ENCODE measurements around the gene LGR6.

The LGR6 gene

DNA sequence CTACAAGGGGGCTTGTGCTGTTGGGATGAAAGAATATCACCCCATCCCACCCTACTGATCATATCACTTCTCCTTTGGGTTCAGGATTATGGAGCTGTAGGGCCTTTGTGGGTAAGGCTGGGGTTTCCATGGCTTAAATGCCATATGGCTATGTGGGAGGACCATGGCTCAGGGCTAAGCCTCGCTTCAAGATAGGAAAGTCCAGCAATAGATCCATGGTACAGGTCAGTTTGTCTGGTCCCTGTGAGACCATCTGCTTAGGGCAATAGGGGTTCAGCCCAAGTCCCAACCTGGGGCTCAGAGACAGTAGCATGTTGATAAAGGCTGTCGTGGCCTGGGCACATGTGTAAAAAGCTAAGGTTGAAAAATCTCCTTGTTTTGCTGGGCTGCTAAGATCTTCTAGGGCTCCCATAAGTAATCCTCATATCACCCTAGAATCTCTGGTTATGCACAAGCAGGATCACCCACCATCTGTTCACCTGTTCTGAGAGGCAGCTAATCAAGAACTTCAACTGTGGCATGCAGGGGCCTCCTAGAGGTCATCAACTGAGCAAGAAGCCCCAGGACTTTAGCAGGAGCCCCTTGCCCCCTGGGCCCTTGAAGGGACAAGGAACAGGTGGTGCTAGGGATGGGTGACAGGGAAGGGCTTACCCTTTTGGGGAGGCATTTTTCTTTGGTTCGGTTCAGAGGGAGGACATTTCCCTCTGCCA is 81.6 kb downstream of the LGR6 start:
- DNase-seq = no peak

GRCh38 chr1:202276081-202276715 is 82.6 kb downstream of the LGR6 start:
- DNase-seq = no peak

DNA sequence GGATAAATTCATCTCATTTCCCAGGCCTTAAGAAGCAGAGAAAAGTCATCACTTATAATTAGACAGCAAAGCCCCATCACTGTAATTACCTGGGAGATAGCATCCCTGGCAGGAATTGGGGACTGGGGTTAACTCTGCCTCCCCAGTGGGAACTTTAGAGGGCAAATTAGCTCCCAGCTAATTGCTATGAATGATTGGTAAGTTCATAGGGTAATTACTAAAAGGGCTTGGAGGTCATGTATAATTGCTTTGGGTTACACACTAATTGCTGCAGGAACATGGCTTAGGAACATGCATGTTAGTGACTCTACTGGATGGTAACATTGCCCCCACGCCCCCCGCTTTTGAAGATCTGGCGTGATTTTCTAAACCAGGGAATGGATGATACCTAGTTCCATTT is 83.3 kb downstream of the LGR6 start:
- no peak for DNase-seq

DNA sequence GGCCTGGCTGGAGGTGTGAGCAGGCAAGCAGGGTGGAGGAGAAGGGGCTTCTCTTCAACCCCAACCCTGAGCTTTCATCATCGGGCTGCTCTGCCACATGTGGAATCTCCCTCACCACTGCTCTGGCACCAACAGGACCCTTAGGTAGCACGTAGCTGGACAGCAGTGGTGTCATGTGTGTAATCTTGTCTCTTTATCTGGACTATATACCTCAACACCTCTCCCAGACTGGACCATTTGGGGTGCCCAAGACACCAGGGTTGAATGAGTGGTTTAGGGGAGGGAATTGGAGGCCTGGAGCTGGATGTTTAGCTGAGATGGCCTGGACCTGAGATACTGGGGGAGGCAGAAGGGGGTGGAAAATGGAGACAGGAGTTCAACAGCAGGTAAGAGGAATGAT is 85.2 kb downstream of the LGR6 start:
- no peak for DNase-seq

- no peak for DNase-seq
Observed at GRCh38 chr1:202279806-202280205, 86.2 kb downstream of the LGR6 start.

DNA sequence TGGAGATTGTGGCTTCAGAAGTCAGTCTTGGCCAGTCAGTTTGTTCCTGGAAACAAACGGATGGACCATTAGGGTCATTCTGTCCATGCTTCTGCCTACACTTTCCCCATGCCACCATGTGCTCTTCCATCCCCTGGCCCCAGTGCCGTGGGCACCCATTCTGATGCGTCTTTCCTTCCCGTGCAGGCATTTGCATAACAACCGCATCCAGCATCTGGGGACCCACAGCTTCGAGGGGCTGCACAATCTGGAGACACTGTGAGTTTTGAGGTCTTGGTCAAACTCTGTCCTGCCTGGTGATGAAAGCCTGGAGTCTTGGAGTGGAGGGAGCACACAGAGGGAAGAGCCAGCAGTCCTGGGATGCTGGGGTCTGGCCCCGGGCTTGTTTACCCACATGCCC is 87.0 kb downstream of the LGR6 start:
- no peak for DNase-seq

- DNase-seq = no peak
Observed at GRCh38 chr1:202281316-202282024, 87.9 kb downstream of the LGR6 start.

GRCh38 chr1:202282025-202282371 is 88.4 kb downstream of the LGR6 start:
- DNase-seq = no peak

DNA sequence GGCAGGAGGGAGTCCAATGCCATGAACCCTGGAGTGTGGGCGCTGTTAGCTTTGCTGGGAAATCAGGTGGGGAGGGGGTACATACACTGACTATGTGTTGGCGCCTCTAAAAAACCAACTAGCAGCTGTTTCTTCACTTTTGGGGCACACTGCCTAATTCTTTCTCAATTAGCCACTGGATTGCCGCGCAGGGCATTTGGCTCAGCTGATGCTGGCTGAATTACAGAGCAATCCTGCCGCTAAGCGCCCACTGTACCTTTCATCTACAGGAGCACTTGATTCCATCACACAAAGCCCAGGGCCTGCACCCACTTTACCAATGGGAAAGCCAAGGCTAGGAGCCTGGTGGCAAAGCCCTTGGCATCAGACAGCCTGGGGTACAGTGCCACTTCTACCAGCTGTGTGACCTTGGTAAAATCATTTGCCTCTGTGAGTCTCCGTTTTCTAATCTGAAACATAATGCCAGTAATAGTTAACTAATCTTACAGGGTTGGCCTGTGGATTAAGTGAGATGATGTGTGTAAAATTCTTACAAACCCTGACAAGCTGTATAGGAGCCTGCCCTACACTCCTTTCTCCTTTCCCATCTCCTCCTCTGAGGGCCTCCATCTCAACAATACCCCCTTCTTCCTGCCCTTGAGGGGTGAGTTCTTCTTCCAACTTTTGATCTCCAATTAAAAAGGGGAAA is 89.1 kb downstream of the LGR6 start:
- no peak for DNase-seq

DNA sequence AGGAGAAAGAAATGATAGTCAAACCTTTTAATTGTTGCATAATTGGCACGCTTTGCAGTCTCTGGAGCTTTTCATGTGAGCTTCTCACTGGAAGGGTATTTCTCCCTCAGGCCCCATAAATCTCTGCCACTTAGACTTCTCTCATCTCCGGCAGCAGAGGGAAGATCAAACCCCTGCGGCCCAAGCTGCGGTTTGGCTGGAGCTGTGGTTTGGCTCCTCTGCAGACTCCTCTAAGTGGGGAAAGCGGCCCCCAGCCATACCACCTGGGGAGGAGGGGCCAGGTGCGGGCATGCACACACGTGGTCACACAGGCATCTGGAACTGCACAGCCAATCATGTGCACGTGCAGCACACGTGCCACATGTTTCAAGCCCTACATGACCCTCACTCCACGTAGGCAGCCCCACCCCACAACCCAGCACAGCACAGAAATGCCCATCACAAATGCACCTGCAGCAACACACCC is 89.8 kb downstream of the LGR6 start:
- peak in 1 of 2 experiments; percentile 25 for DNase-seq

GRCh38 chr1:202283991-202284390 is 90.4 kb downstream of the LGR6 start:
- no peak for DNase-seq

DNA sequence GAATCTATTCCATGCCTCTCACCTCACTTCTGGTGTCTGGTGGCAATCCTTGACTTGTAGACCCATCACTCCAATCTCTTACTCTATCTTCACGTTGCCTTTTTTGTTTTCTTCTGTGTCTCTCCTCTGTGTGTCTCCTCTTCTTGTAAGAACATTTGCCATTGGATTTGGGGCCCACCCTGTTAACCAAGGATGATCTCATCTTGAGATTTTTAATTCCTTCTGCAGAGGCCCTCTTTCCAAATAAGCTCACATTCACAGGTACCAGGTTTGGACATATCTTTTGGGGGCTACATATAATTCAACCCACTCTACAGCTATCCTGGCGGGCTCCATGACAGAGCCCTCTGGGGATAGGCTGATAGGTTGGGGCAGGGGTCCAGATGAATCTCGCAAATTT is 92.3 kb downstream of the LGR6 start:
- DNase-seq = no peak

GRCh38 chr1:202286622-202287097 is 93.1 kb downstream of the LGR6 start:
- DNase-seq = no peak

GRCh38 chr1:202287196-202287595 is 93.6 kb downstream of the LGR6 start:
- no peak for DNase-seq

DNA sequence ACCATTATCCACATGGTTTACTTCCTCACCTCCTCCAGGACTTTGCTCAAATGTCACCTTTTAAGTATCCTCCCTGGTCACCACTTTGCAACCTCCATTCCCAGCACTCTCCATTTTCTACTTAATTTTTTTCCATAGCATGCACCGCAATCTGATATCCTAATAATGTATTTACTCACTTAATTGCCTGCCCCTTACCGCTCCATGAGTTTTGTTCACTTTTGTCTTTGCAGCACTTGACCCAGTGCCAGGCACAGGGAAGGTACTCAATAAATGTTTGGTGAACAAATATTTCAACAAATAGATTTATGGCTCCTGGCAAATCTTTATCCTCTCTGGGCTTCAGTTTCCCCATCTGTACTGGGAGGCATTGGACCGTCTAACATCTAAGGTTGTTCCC is 94.6 kb downstream of the LGR6 start:
- DNase-seq = peak in 1 of 2 experiments; percentile 31

GRCh38 chr1:202289009-202289408 is 95.4 kb downstream of the LGR6 start:
- DNase-seq = no peak

DNA sequence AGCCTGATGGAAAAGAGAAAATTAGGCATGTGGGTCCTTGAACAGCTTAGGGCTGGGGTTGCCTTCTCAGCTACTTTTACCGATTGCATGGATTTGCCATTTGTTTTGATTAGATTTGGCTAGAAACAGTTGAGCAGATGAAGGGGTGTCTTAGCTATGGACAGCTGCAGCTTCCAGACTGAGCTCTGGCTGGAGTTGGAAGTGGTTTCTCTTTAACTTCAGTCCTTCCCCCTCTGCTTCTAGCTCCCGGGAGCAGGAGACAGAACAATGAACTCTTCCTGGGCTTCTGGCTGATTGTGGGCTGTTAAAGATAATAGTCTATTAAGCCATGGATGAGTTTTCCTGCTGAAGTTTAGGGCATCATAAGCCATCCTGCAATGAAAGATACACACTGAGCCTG is 97.4 kb downstream of the LGR6 start:
- peak in 1 of 2 experiments; percentile 41 for DNase-seq

- peak; percentile 84 to 90 for DNase-seq
Observed at GRCh38 chr1:202291961-202292712, 98.5 kb downstream of the LGR6 start.

DNA sequence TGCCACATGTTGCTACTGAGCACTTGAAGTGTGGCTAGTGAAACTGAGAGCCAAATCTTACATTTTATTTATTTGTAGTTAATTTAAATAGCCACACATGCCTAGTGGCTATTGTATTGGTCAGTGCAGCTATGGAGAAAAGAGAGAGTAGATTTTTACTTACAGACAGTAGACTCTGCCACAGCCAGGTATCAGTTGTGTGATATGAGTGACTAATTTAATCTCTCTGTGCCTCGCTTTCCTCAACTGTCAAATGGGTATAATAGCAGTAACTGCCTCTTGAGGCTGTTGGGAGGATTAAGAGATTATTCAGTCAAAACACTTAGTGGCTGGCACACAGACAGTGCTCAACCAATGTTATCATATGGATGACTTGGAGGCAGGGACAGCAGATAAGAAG is 99.2 kb downstream of the LGR6 start:
- DNase-seq = no peak

GRCh38 chr1:202293569-202293968 is 100.0 kb downstream of the LGR6 start:
- no peak for DNase-seq

DNA sequence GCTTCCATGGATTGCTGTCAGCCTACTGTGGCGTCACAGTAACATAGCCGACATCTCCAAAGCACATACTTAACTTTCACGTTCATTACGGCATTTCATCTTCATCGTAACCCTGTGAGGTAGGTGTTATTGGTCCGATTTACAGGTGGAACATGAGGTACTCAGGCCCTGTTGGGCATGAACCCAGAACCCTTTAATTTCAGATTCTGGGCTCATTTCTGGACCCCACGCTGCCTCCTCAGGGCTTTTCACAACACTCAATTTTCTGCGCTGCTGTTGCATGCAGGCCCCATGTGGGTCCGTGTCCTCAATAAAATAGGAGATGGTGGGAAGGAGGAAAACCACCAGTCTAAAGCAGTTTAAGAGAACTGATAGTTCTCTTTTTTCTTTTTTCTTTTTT is 108.6 kb downstream of the LGR6 start:
- DNase-seq = no peak

DNA sequence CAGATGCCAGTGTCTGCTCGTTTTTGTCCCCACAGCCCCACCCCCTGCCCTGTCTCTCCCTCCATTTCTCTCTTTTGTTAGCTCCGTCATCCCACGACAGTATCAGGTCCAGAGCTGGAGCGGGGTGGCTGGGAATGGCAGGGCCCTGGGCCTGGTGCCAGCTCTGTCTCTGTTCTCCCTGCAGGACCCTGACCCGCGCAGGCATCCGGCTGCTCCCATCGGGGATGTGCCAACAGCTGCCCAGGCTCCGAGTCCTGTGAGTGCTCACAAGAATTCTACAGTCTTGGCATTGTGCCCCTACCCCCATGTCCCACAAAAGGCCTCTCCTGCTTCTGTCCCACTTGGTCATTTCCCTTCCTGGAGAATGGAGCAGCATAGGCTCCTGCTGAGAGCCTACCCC is 110.8 kb downstream of the LGR6 start:
- peak in 1 of 2 experiments; percentile 76 for DNase-seq

- peak in 1 of 2 experiments; percentile 29 for DNase-seq
Observed at GRCh38 chr1:202305168-202305567, 111.6 kb downstream of the LGR6 start.

All from NCI-H446 (cell line).